HG03457 (cell line): ENCODE measurements around the gene NDEL1.

Experiments used
- ATAC-seq: cut with Tn5 transposase; IDR thresholded peaks from one replicate; pipeline ENCODE4 v1.9.1; 2021; ENCODE audit warnings: moderate number of reproducible peaks; ENCODE audit not compliant: unreplicated experiment

Gene NDEL1

DNA sequence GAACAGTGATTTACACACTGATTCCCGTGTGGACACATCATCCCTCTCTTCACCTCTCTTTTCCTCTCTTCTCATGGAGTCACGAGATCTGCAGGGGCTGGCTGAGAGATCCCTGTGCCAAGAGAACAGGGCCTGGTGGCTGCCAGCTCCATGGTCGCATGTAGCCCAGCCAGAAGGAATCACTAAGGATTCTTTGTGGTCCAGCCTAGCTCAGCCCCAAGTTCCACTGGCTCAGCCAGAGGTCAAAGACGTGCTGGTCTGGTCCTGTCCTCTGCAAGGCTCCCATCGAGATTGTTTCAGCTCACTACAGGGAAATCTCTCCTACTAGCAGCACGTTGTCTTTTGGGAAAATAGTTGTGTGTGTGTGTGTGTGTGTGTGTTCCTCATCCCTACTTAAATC lies 66.4 kb downstream of the NDEL1 start:
- ATAC-seq: no peak

DNA sequence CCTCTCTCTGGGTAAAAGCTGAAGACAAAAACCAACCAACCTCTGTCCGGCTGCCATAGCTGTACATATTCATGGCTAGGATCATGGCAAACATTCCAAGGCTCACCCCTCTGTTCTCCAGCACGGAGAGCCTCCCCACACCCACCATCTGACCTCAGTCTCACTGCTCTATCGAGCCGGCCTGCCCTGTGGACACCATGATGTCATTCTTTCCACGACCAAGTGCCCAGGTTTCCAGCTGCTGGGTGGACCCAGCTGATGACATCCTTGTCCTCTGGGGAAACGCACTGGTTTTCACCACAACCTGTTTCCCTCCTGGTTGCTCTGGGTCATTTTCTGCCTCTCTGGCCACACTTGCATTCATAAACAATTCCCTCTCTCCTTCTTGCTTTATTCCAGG lies 67.7 kb downstream of the NDEL1 start:
- ATAC-seq: no peak

DNA sequence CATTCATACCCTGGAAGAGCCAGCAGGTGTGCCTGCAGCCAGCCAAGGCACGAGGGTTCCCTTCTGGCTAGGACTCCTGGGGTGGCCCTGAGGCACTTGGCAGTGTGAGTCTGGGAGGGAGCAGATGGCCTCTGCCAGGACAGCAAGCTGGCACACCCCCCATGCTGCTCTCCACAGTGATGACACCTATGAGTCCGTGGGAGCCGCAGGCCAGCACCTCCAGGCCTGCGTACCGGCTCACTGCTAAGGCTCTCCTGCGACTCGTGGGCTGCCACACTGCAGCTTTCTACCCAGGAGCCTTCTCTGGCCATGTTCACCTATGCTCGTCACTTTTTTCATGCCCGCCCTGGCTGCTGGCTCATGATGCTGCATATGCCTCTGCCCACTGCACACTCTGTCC lies 68.1 kb downstream of the NDEL1 start:
- no peak for ATAC-seq

DNA sequence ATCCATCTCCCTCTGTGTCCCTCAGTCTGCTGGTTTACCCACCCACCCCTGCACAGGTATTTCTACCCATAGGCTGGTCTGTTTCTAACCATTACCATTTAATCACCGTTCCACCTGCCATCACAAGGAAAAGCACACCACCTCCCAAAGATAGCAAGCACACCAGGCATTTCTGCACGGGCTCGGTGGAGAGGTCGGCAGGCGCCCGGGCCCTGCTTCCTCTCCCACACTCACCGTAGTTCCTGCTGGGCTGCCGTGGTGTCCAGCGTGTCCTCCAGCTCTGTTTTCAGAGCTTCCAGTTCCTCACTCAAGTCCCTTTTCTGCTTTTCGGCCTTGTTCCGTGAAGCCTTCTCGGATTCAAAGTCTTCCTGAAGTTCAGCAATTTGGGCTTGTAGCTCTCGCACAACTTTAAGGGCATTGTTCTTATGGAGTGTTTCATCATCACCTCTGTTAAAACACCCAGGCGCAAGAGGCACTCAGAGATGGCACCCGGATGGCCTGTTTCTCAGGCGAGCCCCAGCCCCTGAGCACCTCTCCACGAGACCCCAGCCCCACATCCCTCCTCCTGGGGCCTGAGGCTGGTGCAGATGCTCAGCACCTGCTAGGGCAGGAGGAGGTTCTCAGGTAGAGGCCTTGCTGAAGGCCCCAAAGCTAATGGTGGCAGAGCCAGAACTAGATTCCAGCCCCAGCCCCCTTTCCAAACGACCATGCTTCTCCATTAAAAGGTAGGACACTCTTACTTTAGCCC lies 69.0 kb downstream of the NDEL1 start:
- no peak for ATAC-seq

DNA sequence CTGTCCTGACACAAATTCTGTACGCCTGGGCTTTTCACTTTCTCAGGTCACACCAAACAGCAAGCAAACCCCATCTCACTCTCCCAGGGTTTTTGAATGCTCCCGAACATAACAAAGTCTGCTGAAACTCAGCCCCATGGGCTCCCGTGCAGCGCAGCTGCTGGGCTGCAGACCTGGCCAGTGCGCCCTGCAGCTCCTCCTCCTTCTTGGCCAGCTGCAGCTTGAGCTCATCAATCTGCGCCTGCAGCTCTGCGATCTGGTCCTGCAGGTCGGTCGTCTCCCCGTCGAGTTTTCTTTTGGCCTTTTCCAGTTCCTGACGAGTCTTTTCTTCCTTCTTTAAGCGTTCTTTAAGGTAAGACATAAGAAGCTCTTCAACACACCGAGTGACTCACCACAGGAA lies 70.5 kb downstream of the NDEL1 start:
- no peak for ATAC-seq

DNA sequence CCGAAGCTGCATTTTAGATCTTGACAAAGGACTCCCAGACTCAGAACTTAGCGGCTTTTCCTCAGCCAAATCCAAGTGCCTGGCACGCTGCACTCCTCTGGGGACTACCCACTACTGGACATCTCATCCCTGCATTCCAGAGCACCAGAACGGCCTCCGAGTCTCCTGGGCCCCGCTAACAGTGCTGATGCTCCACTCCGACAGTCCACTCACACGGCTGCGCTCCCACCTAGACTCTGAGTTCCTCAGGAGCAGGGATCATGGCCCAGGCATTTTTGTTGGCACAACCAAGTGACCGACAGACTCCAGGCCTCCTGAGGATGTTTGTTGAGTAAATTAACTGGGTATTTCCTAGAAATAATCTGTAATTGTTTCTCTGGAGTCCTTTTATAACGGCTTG lies 79.1 kb downstream of the NDEL1 start:
- ATAC-seq: no peak
